Skin of body (tissue), 2 donors: ENCODE data around the gene MICAL2. TPM values are rescaled to one million over a fixed set of nuclear protein-coding genes. Genes with fewer than 3 reads are reported as not detected.

Experiments used
- DNase-seq: peaks from one replicate; lab custom pipeline; 2025; lab: John Stamatoyannopoulos, UW
- total RNA-seq: library from RNA; depleted of rRNA; stranded (reverse); fragments of >200 nt; gene quantifications from one replicate; pipeline ENCODE4 v1.2.3, GENCODE V29; 2014

The MICAL2 gene
- total RNA-seq, 1 donor from 2014 or later = 57.8 TPM

DNA sequence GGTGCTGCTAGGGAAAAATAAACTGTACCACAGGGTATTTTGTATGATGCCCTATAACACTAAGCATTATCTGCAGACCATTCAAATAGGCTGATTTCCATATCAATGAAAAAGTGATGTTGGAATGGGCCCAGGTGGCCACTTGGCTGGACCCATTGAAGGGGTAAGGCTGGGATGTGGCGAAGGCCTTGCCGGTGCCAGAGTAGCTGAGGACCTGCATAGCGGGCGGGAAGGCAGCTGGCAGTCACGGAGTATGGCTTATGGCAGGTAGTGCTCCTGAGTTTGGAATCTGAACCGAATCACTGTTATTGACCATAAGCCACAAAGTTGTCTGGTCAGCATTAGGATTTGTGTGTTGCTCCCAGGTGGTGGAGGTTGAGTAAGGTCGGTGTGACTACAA lies 131.0 kb downstream of the MICAL2 start:
- no peak for DNase-seq

DNA sequence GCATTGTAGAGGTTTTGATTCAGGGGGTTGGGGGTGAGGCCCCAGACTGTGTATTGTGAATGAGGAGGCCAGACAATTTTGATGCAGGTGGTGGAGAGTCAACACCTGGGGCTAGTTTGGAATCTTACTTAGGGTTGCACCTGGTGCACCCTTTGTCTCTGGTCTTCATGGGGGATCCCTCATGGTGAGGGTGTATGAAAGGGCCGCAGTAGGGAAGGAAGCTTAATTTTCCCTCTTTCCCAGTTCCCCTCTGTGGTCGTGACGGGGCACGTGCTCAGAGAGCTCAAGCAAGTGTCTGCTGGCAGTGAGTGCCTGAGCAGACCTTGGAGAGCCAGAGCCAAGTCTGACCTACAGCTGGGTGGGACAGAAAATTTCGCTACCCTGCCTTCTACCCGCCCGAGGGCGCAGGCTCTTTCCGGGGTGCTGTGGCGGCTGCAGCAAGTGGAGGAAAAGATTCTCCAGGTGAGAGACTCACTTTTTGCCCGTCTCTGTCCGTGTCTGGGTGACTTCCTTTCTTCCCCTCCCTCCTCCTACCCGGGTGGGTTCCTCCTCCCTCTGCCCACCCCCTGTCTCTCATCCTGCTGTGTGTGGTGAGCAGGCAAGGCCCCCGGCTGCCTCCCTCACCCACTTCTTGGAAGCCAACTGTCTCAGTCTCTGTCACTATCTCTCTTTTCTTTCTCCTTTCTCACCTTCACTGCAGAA lies 131.7 kb downstream of the MICAL2 start:
- DNase-seq = no peak

DNA sequence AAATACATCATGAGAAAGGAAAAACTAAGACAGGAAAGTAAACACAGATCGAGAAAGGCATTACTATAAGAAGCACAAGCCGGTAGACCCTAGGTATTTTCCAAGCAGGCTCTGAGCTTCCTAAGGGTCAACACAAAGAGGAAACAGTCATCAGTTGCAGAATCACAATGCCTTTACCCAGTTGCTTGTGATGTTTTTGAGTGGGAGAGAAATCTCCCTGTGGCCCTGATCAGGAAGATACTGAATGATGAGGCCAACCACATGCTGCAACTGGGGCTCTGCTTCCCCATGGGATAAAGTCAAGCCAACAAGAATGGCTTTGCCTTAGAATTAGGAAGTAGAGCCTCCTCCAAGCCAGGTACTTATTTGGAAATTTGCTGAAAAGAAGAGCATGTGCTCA lies 132.6 kb downstream of the MICAL2 start:
- no peak for DNase-seq

DNA sequence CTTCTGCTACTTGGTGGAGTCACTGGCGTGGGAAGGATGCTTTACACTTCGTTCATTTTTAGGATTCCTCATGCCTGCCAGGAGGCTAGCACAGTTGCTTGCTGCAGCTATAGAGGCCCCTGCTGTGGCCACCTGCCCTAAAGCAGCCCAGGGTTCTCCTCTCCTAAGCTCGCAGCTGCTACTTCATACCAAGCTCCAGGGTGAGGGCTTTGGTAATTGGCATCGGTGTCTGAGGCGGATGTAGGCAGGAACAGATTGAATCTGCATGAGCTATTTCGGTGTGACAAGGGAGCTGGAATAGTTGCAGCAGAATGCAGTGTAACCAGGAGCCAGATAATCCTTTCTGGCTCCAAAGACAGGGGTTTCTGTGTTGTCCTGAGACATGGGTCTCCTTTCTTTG lies 133.1 kb downstream of the MICAL2 start:
- DNase-seq = no peak

- no peak for DNase-seq
Measured at GRCh38 chr11:12243911-12244550, 133.6 kb downstream of the MICAL2 start.

DNA sequence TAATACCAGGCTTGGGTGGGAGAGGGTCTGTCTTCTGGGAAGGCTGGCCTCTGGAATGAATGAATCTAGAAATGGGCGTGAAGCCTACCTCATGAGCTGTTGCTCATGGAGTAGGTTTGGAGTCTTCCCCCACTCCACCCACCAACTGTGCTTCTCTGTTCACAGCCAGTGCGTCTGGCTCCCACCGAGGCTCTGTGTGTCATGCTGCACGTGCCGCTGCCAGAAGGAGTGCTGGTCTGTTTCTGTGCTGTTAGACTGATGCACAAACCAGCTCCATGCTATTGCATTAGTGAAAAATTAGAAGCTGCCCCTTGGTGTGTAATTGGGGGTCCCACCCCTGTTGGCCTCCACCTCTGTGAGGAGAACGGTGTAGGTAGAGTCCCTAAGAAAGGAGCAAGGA lies 134.7 kb downstream of the MICAL2 start:
- no peak for DNase-seq

DNA sequence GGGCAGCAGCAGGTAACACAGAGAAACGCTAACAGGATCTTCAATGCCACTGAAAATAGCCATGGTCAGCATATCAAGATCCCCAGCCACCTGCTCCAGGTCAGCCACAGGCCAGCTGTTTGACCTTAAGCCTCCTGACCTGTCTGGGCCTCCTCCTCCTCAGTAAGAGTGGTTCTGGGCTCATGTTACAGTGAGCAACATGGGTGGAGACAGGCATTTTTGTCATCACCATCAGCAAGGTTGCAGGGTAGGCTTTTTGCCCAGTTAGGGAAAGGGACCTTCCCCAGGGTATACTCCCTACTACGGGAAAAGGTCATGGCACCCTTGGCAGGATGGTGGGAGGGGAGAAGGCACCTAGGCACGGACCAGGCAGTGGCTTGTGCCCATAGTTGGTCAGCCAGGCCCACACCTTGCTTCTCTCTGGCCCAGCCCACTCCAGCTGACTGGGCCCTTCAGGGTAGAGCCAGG lies 135.2 kb downstream of the MICAL2 start:
- DNase-seq = no peak

GRCh38 chr11:12246147-12246546 lies 135.8 kb downstream of the MICAL2 start:
- DNase-seq = no peak

DNA sequence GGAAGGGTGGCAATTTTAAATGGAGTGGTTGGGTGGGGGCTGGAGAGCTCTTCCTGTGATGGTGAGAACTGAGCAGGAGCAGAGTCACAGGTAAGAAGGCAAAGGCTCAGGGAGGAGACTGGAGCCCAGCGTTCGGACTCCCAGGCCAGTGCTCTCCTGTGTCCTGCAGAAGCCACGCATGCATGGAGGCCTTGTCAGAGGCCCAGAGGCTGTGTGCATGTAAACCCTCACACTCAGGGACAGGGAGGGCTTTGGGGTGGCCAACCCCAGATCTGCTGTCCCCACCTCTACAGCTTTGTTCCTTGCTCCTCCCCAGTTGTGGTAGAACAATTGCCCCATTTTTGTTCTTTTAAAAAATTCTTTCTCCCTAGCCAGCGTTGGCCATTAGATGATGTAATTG lies 136.6 kb downstream of the MICAL2 start:
- no peak for DNase-seq

DNA sequence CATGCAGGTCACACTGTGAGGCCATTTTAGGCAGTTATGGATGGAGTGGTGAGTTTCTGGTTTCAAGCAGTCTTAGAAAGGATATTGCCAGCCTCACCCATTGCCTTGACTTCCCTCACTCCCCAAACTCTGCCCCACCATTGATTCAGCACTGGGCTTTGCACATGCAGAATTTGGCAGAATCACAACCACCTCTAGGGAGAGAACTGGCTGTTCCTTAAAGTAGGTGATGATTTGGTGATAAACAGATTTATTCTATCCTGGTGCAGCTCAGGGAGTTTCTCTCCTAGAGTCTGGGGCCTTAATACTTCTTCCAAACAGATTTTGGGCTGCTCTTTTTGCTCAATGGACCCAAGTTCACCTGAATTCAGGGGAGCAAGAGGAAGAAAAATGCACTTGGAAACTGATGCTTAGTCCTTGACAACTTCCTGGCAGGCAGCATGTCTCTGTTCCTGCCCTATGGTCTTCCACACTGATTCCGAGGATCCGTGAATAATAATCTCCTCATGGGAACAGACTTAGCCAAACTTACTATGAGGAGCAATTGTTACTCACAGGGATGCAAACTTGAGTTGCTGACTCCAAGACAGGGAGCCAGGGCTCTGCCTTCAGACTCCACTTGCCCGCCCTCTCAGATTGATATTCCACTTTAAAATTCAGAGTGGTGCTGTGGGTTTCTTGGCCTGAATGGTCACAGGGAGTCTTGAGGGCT lies 137.3 kb downstream of the MICAL2 start:
- no peak for DNase-seq

DNA sequence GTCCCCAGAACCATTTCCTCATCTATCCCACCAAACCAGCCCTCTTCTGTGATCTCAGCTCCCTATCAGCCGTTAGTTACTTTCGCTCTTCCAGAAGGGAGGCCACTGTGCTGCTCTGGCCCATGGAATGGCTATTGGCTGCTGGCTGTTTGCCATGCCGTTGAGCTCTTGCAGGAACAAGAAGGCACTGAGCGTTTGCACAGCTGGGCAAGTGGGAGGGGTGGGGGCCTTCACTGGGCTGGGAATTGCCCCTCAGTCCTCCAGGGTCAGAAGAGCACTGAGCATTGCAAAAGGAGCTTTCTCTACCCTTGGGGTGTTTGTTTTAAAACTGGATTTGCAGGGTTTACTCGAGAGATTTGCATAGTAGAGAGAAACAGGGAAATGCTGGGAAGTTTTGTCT lies 137.9 kb downstream of the MICAL2 start:
- peak; percentile 22 for DNase-seq

DNA sequence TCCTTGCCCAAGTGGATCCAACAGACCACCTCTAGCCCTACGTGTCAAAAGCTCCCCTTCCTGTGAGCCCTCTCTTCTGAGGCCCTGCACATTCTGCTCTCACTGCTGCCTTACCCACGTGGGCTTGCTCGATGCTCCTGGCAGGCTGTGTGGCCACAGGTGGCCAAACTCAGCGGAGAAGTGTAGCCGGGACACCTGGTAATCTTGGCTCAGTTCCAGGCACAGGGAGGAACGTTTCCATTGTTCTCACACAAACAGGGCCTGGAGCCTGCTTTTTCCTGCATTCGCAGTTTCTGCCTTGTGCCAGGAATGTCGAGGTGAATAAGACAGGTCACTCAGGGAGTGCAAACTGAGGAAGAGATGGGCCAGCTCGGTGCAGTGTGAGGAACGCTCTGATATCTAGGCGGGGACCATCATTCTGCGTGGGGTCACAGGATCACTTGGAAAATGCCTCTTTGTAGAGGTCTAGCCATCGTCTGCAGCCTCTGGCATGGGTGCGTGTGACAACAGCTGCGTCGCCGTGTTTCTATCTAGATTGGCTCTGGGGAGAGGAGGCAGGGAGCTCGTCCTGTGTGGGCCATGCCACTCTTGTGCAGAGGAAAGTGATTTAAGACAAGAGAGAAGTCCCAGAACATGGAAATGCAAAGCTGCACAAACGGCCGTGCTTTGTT lies 139.3 kb downstream of the MICAL2 start:
- DNase-seq = no peak

GRCh38 chr11:12251666-12252560 lies 141.5 kb downstream of the MICAL2 start:
- DNase-seq = no peak

DNA sequence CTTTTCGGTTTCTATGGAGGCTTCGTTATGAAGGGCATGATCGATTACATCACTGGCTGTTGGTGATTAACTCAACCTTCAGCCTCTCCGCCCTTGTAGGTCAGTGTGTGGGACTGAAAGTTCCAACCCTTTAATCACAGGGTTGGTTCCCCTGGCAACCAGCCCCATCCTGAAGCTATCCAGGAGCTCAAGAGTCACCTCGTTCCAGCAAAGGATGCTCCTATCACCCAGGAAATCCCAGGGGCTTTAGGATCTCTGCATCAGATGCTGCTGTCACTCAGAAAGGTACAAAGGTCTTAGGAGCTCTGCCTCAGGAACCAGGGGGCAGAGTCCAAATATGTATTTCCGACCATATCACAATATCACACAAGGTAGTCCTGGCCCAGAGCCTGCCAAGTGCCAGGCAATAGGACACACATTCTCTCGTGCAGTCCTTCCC lies 143.5 kb downstream of the MICAL2 start:
- DNase-seq = no peak

DNA sequence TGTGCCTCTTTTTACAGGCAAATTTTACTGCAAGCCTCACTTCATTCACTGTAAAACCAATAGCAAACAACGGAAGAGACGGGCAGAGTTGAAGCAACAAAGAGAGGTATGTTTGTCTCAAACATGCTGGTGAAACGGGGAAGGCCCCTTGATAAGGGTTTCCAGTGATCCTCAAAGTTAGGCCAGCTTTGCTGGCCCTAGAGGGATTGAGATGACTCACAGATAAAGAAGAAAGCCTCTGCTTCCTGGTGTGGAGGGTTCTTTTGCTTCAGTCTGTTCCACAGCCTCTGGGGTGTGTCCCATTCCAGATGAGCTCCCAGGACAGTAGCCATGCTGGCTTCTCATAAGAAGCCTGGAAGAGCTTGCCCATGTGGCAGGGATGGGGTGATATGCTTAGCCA lies 148.1 kb downstream of the MICAL2 start:
- DNase-seq = no peak

DNA sequence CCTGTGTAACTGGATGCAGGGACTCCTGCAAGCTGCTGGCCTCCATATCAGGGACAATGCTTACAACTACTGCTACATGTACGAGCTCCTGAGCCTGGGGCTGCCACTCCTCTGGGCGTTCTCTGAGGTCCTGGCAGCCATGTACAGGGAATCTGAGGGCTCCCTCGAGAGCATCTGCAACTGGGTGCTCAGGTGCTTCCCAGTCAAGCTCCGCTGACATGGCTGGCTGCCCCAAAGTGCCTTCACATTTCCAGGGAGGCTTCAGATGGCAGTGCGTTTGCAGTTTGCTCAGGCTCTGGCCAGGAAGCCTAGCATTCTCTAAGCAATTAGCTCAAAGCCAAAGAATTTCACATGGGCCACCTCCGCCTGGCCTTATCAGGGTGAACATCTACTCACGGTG lies 149.6 kb downstream of the MICAL2 start:
- DNase-seq = no peak

DNA sequence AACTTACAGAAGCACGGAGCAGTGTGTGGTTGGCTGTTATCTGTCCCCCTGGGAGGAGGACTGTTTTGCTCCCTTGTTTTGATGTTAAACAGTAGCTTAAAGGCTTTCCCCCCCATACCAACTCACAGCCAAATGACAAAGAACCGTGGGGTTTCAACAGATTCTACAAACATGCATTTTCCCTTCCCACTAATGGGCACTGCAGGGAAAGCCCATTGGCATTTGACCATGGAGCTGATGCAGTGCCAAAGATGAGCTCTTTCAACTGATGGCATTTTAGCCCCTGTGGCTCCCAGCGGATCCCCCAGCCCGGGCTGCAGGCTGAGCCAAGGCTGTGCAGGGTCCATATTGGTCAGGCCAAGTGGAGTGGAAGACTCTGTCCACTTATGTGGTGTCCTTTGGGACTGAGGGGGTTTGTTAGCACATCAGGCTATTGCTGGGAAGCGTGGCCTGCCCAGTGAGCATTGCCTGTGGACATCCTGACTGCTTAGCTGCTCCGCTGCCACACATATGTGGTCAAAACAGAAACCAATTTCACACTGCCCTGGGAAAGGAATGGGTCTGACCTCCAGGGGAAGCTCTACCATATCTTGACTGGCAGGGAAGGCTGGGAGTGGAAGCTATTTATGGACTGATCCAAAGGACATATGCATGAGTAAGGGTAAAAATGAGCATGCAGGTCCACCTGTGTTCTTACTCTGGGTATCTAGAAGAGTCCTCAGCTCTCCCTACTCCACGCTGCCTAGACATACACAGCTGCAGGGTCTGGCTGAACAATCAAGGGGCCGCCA lies 150.5 kb downstream of the MICAL2 start:
- DNase-seq = no peak

DNA sequence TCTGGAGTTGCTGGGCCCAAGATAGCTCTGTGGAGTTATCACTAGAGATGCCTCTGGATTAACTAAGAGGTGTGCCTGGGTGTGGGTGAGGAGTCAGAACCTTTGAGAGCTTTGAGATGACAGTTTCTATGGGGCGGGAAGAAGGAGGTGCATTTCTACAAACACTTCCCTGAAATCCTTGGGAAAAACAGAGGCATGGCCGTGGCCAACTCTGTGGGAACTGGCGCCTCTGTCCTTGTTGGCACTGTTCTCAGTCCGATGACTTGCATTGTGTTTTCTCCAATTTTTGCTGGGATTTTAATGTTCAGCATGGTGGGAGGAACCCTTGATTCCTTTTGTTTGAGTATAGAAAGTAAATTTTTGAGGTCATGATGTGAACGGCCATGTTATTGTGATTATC lies 151.2 kb downstream of the MICAL2 start:
- DNase-seq = no peak

- DNase-seq = no peak
Measured at GRCh38 chr11:12263141-12263693, 152.8 kb downstream of the MICAL2 start.

DNA sequence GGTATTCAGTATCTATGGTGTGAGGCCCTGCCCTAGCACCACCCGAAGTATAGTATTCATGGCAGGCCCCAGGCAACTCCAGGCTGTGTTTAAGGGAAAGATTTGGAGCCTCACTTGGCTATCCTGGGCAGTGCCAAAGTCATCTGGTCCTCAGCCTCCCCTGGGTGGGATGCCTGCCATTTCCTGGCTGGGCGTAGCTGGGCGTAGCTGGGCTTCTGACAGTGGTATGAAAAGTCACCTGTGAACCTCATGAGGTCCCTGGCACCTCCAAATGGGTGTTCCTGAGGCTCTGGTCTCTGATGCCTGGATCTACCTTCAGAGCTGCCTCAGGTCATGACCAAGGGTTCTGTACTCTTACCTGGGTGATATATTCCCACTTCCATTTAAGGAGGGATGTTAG lies 154.0 kb downstream of the MICAL2 start:
- no peak for DNase-seq
